ENCODE data around the gene ZNF771.

The ZNF771 gene

GRCh38 chr16:30407102-30407803, at the start of gene ZNF771:
Gene ZNF771 (plus strand): TSS chr16:30407606. CDS start chr16:30408054, 448 bp downstream.
- H3K27ac ChIP-seq = peak within 1 kb of the TSS; percentile 9 to 90 (median 79)
- H3K4me3 ChIP-seq = peak within 1 kb of the TSS; percentile 50 to 76 (median 68)

- peak overlapping the region in 2 of 21 experiments; percentile 27 to 31 for H3K27ac ChIP-seq
- H3K4me3 ChIP-seq = no peak overlapping the region
These were observed 49.5 kb upstream of the ZNF771 start for GRCh38 chr16:30357715-30358576.

- Histone ChIP-seq H3K4me3 (no peak overlapping the region), H3K27ac (no peak overlapping the region)
These were observed 48.8 kb upstream of the ZNF771 start for GRCh38 chr16:30358577-30358936.

GRCh38 chr16:30358990-30359870, 48.2 kb upstream of the ZNF771 start:
- Histone ChIP-seq H3K4me3 (no peak overlapping the region), H3K27ac (peak overlapping the region in 1 of 21 experiments; percentile 50)

- no peak overlapping the region for H3K4me3 ChIP-seq
- peak overlapping the region in 1 of 21 experiments; percentile 50 for H3K27ac ChIP-seq
These were observed 47.6 kb upstream of the ZNF771 start for GRCh38 chr16:30359871-30360170.

GRCh38 chr16:30361180-30361579, 46.2 kb upstream of the ZNF771 start:
- H3K27ac ChIP-seq = no peak overlapping the region

GRCh38 chr16:30365200-30365599, 42.2 kb upstream of the ZNF771 start:
- Histone ChIP-seq H3K4me3 (no peak overlapping the region), H3K27ac (peak overlapping the region in 1 of 21 experiments; percentile 28)

More at GRCh38 chr16:30361180-30361579, 46.2 kb upstream of the ZNF771 start:
- no peak overlapping the region for H3K4me3 ChIP-seq

- Histone ChIP-seq H3K27ac (peak overlapping the region in 1 of 21 experiments; percentile 51), H3K4me3 (no peak overlapping the region)
These were observed 40.9 kb upstream of the ZNF771 start for GRCh38 chr16:30366511-30366910.

GRCh38 chr16:30367349-30368009, 39.9 kb upstream of the ZNF771 start:
- peak overlapping the region in 5 of 7 experiments; percentile 67 to 91 (median 87) for H3K4me3 ChIP-seq
- peak overlapping the region in 12 of 21 experiments; percentile 14 to 94 (median 86) for H3K27ac ChIP-seq

- Histone ChIP-seq H3K27ac (peak overlapping the region in 20 of 21 experiments; percentile 12 to 94 (median 81)), H3K4me3 (peak overlapping the region; percentile 67 to 93 (median 90))
These were observed 39.1 kb upstream of the ZNF771 start for GRCh38 chr16:30368122-30368791.

- peak overlapping the region in 20 of 21 experiments; percentile 68 to 94 (median 86) for H3K27ac ChIP-seq
- peak overlapping the region; percentile 67 to 93 (median 90) for H3K4me3 ChIP-seq
These were observed 38.7 kb upstream of the ZNF771 start for GRCh38 chr16:30368792-30369090.

- Histone ChIP-seq H3K27ac (peak overlapping the region; percentile 61 to 94 (median 86)), H3K4me3 (peak overlapping the region; percentile 67 to 93 (median 90))
These were observed 38.1 kb upstream of the ZNF771 start for GRCh38 chr16:30369091-30369937.

GRCh38 chr16:30369938-30370455, 37.4 kb upstream of the ZNF771 start:
- peak overlapping the region; percentile 67 to 93 (median 90) for H3K4me3 ChIP-seq
- H3K27ac ChIP-seq = peak overlapping the region; percentile 61 to 94 (median 86)

GRCh38 chr16:30370456-30371247, 36.8 kb upstream of the ZNF771 start, which contains the start of gene TBC1D10B:
Gene TBC1D10B (minus strand): TSS chr16:30370494. CDS start chr16:30370183, 311 bp downstream.
- Histone ChIP-seq H3K27ac (peak within 1 kb of the TSS; percentile 61 to 94 (median 87)), H3K4me3 (peak within 1 kb of the TSS; percentile 67 to 93 (median 90))

GRCh38 chr16:30371248-30371816, 36.1 kb upstream of the ZNF771 start:
- peak overlapping the region in 20 of 21 experiments; percentile 52 to 90 (median 82) for H3K27ac ChIP-seq

GRCh38 chr16:30372038-30372712, 35.2 kb upstream of the ZNF771 start:
- peak overlapping the region in 6 of 21 experiments; percentile 34 to 89 (median 80) for H3K27ac ChIP-seq
- no peak overlapping the region for H3K4me3 ChIP-seq

More at GRCh38 chr16:30371248-30371816, 36.1 kb upstream of the ZNF771 start:
- H3K4me3 ChIP-seq = peak overlapping the region in 6 of 7 experiments; percentile 23 to 47 (median 36)
